ENCODE measurements around the gene PRUNE2.

GRCh38 chr9:76592091-76592973 lies 313.6 kb downstream of the PRUNE2 start:
- TF ChIP-seq PKNOX1 (IDR thresholded peaks at IDR 0.05) = no peak
- no peak for TF ChIP-seq NFRKB (IDR thresholded peaks at IDR 0.05)
- no peak for TF ChIP-seq TARDBP (IDR thresholded peaks at IDR 0.05)
- TF ChIP-seq FOXA1 (IDR thresholded peaks at IDR 0.05) = no peak
- no peak for TF ChIP-seq FOXM1 (IDR thresholded peaks at IDR 0.05; ENCODE audit: borderline replicate concordance)
- no peak for TF ChIP-seq ARNT (IDR thresholded peaks at IDR 0.05)
- no peak for TF ChIP-seq FOXK2 (IDR thresholded peaks at IDR 0.05)
- no peak for TF ChIP-seq BHLHE40 (IDR thresholded peaks at IDR 0.05; ENCODE audit: borderline replicate concordance)
- TF ChIP-seq ZNF384 (IDR thresholded peaks at IDR 0.05) = no peak
- no peak for TF ChIP-seq SP1 (IDR thresholded peaks at IDR 0.05)
- TF ChIP-seq ELF4 (IDR thresholded peaks at IDR 0.05) = no peak
- TF ChIP-seq SUZ12 (IDR thresholded peaks at IDR 0.05) = no peak

Data from HEK293T (cell line).